GM23338 (cell line): Measurements from ENCODE around the gene GRIK5. TPM values are rescaled to one million over a fixed set of nuclear protein-coding genes. Genes with fewer than 3 reads are reported as not detected.

Experiments used
- ATAC-seq: fragments of 200-7000 bp; cut with Tn5 transposase; 3 replicates; pipeline ENCODE4 v1.9.1; 2020
- DNase-seq: peaks from one replicate; pipeline ENCODE4 v3.0.0-alpha.2; 2015; ENCODE audit warnings: low spot score
- H2AFZ ChIP-seq: fragments of 200-600 bp; sonication (generic); 2 replicates; pipeline ENCODE4 v1.8.0; 2016; ENCODE audit warnings: antibody characterized with exemption, mild to moderate bottlenecking, moderate library complexity
- H3F3A ChIP-seq: fragments of 200-600 bp; sonication (generic); replicated peaks from 2 replicates; pipeline ENCODE4 v1.8.0; 2017; ENCODE audit warnings: antibody characterized with exemption, mixed run types, low read depth
- H3K27ac ChIP-seq: fragments of 200-600 bp; sonication (generic); 2 replicates; pipeline ENCODE4 v1.6.1; 2016; ENCODE audit warnings: low read depth
- H3K27me3 ChIP-seq: fragments of 200-600 bp; sonication (generic); 2 replicates; pipeline ENCODE4 v1.8.0; 2016; ENCODE audit warnings: mild to moderate bottlenecking, mixed run types, moderate library complexity; ENCODE audit not compliant: insufficient read depth
- H3K36me3 ChIP-seq: fragments of 200-600 bp; sonication (generic); 2 replicates; pipeline ENCODE4 v1.8.0; 2016; ENCODE audit warnings: mild to moderate bottlenecking; ENCODE audit not compliant: insufficient read depth
- H3K4me1 ChIP-seq: fragments of 200-600 bp; sonication (generic); 2 replicates; pipeline ENCODE4 v1.8.0; 2016; ENCODE audit warnings: mild to moderate bottlenecking, moderate library complexity; ENCODE audit not compliant: insufficient read depth
- H3K4me2 ChIP-seq: fragments of 200-600 bp; sonication (generic); 2 replicates; pipeline ENCODE4 v1.7.1; 2017; ENCODE audit warnings: mixed run types
- H3K4me3 ChIP-seq: fragments of 200-600 bp; sonication (generic); 2 replicates; pipeline ENCODE4 v1.6.1; 2016; ENCODE audit warnings: mixed run types
- H3K79me2 ChIP-seq: fragments of 200-600 bp; sonication (generic); replicated peaks from 2 replicates; pipeline ENCODE4 v1.8.0; 2017; ENCODE audit warnings: mild to moderate bottlenecking; ENCODE audit not compliant: insufficient read depth
- H3K9me2 ChIP-seq: fragments of 200-600 bp; sonication (generic); 2 replicates; pipeline ENCODE4 v1.8.0; 2017; ENCODE audit not compliant: insufficient read depth
- H4K20me1 ChIP-seq: fragments of 200-600 bp; sonication (generic); replicated peaks from 2 replicates; pipeline ENCODE4 v1.8.0; 2017; ENCODE audit warnings: mild to moderate bottlenecking; ENCODE audit not compliant: insufficient read depth
- H3K27ac Mint-ChIP-seq: 2 replicates; pipeline ENCODE4 v1.8.0; 2020; ENCODE audit warnings: inconsistent platforms, mild to moderate bottlenecking, moderate library complexity, mixed read lengths
- H3K27me3 Mint-ChIP-seq: 3 replicates; pipeline ENCODE4 v1.8.0; 2022; ENCODE audit warnings: low read depth, mild to moderate bottlenecking, moderate library complexity, mixed read lengths, inconsistent platforms; ENCODE audit not compliant: insufficient read depth, poor library complexity
- H3K36me3 Mint-ChIP-seq: 3 replicates; pipeline ENCODE4 v1.8.0; 2021; ENCODE audit warnings: low read depth, mild to moderate bottlenecking, inconsistent platforms, moderate library complexity, mixed read lengths
- H3K4me1 Mint-ChIP-seq: 3 replicates; pipeline ENCODE4 v1.8.0; 2020; ENCODE audit warnings: mild to moderate bottlenecking, inconsistent platforms, mixed read lengths
- H3K4me3 Mint-ChIP-seq: 3 replicates; pipeline ENCODE4 v1.8.0; 2021; ENCODE audit warnings: moderate library complexity, mild to moderate bottlenecking, inconsistent platforms, mixed read lengths
- H3K9me3 Mint-ChIP-seq: 3 replicates; pipeline ENCODE4 v1.8.0; 2020; ENCODE audit warnings: moderate library complexity, mild to moderate bottlenecking, inconsistent platforms, mixed read lengths
- CTCF ChIP-seq, 2 experiments: fragments of 200-600 bp in 1 of 2; sonication (generic) in 1 of 2; conservative IDR thresholded peaks; 2 replicates each; pipeline versions ENCODE4 v1.5.1 to v1.6.1; 2016 to 2017; ENCODE audit warnings: antibody characterized with exemption in 2 of 2, low read depth in 2 of 2, mild to moderate bottlenecking in 2 of 2, moderate library complexity in 1 of 2
- ETS1 ChIP-seq: IDR thresholded peaks from 2 replicates; pipeline ENCODE4 v1.6.1; 2016; ENCODE audit warnings: antibody characterized with exemption
- JUNB ChIP-seq: IDR thresholded peaks from one replicate; pipeline ENCODE4 v1.6.1; 2016; ENCODE audit warnings: antibody characterized with exemption; ENCODE audit not compliant: unreplicated experiment
- REST ChIP-seq: IDR thresholded peaks from one replicate; pipeline ENCODE4 v1.6.1; 2018; ENCODE audit warnings: antibody characterized with exemption; ENCODE audit not compliant: unreplicated experiment
- STAT1 ChIP-seq: IDR thresholded peaks from one replicate; pipeline ENCODE4 v1.6.1; 2016; ENCODE audit warnings: antibody characterized with exemption; ENCODE audit not compliant: unreplicated experiment
- ZNF114 ChIP-seq: fragments of 250-450 bp; sonication (Bioruptor Pico); IDR thresholded peaks from 2 replicates; pipeline ENCODE4 v1.5.0; 2020; ENCODE audit warnings: mild to moderate bottlenecking, moderate library complexity
- ZNF331 ChIP-seq: fragments of 250-450 bp; sonication (Bioruptor Pico); IDR thresholded peaks from 2 replicates; pipeline ENCODE4 v1.5.0; 2020; ENCODE audit warnings: low read depth, mild to moderate bottlenecking, moderate library complexity
- ZNF462 ChIP-seq: fragments of 250-450 bp; sonication (Bioruptor Pico); IDR thresholded peaks from 2 replicates; pipeline ENCODE4 v1.5.0; 2020; ENCODE audit warnings: mild to moderate bottlenecking, moderate library complexity
- polyA plus RNA-seq: library from polyadenylated mRNA; unstranded; fragments of >200 nt; fragmentation: Nextera tagmentation; extraction: Ambion mirVana; gene quantifications from 2 replicates; pipeline ENCODE4 v1.2.1, GENCODE V29; 2016
- total RNA-seq: library from RNA; depleted of rRNA; stranded (reverse); fragments of >200 nt; shearing (Covaris generic); gene quantifications from 2 replicates; pipeline ENCODE4 v1.2.3, GENCODE V29; 2014

Gene GRIK5
- total and polyA plus RNA-seq, 2 experiments from 2014 or later: 5.1 to 42.5 TPM

- TF ChIP-seq REST: no peak
- TF ChIP-seq CTCF (conservative IDR thresholded peaks at IDR 0.05; ENCODE audit: low read depth in 2 of 2): no peak
- no peak for TF ChIP-seq ZNF331
- no peak for TF ChIP-seq ZNF114 (CRISPR knock-in tag)
- TF ChIP-seq ETS1: no peak
- no peak for TF ChIP-seq ZNF462 (CRISPR knock-in tag)
- TF ChIP-seq JUNB: no peak
- no peak for TF ChIP-seq STAT1
- no peak for ATAC-seq
Measured at GRCh38 chr19:42023943-42024260, 46.1 kb downstream of the GRIK5 start.

More at GRCh38 chr19:42023943-42024260, 46.1 kb downstream of the GRIK5 start:
- Histone ChIP-seq H3F3A (peaks cover 5% of the 10 kb centered on the region), H2AFZ (no peak overlapping the region), H3K9me2 (no peaks in the 10 kb centered on the region; the same call in 1 of the 2 replicates), H3K27me3 (no peaks in the 10 kb centered on the region), H4K20me1 (no peaks in the 10 kb centered on the region; the same call in none of the 2 replicates), H3K79me2 (no peaks in the 10 kb centered on the region), H3K36me3 (no peaks in the 10 kb centered on the region), H3K4me1 (no peaks in the 10 kb centered on the region), H3K27ac (no peak overlapping the region), H3K4me3 (no peak overlapping the region), H3K4me2 (no peak overlapping the region)
- peaks cover 12% of the 10 kb centered on the region for H3K4me1 Mint-ChIP-seq
- peak overlapping the region; percentile 62; the same call in 1 of the 2 replicates for H3K27ac Mint-ChIP-seq
- H3K9me3 Mint-ChIP-seq: no peaks in the 10 kb centered on the region
- DNase-seq: no peak
- H3K27me3 Mint-ChIP-seq: peaks cover 6% of the 10 kb centered on the region
- H3K4me3 Mint-ChIP-seq: no peak overlapping the region
- H3K36me3 Mint-ChIP-seq: peaks cover 49% of the 10 kb centered on the region
